ENCODE data around the gene POLR2B.
"Not testable (repeated sequence)": the region's sequence is repeated elsewhere in the genome, so short reads cannot be mapped to it uniquely, and the experiment has no call there.

DNA sequence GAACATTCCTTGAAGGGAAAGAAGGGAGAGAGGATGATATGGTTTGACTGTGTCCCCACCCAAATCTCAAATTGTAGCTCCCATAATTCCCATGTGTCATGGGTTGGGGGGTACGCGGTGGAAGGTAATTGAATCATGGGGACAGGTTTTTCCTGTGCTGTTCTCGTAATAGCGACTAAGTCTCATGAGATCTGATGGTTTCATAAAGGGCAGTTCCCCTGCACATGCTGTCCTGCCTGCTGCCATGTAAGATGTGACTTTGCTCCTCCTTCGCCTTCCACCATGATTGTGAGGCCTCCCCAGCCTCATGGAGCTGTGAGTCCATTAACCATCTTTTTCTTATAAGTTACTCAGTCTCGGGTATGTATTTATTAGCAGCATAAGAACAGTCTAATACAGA, 68.3 kb downstream of the POLR2B start:
- TF ChIP-seq, protein P1, sequence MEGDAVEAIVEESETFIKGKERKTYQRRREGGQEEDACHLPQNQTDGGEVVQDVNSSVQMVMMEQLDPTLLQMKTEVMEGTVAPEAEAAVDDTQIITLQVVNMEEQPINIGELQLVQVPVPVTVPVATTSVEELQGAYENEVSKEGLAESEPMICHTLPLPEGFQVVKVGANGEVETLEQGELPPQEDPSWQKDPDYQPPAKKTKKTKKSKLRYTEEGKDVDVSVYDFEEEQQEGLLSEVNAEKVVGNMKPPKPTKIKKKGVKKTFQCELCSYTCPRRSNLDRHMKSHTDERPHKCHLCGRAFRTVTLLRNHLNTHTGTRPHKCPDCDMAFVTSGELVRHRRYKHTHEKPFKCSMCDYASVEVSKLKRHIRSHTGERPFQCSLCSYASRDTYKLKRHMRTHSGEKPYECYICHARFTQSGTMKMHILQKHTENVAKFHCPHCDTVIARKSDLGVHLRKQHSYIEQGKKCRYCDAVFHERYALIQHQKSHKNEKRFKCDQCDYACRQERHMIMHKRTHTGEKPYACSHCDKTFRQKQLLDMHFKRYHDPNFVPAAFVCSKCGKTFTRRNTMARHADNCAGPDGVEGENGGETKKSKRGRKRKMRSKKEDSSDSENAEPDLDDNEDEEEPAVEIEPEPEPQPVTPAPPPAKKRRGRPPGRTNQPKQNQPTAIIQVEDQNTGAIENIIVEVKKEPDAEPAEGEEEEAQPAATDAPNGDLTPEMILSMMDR (IDR thresholded peaks at IDR 0.05): not testable (repeated sequence)
- TF ChIP-seq POLR2AphosphoS5, POLR2A, EP300 (IDR thresholded peaks at IDR 0.05): not testable (repeated sequence)
